PFSK-1 (cell line): ENCODE measurements around the gene TMEM30A.

Experiments used
- FOXP2 ChIP-seq: optimal IDR thresholded peaks from 2 replicates; pipeline ENCODE3; 2011; ENCODE audit warnings: borderline replicate concordance, control low read depth, inconsistent platforms; ENCODE audit not compliant: insufficient read depth; ENCODE audit errors: extremely low read length, extremely low read depth
- POLR2AphosphoS5 ChIP-seq: IDR thresholded peaks from 2 replicates; pipeline ENCODE4 v1.6.1; 2012; ENCODE audit warnings: low read depth, mild to moderate bottlenecking, control low read depth, low read length, moderate library complexity
- SIN3A ChIP-seq: IDR thresholded peaks from 2 replicates; pipeline ENCODE4 v1.6.1; 2012; ENCODE audit warnings: mild to moderate bottlenecking, low read length, moderate library complexity, borderline replicate concordance; ENCODE audit not compliant: insufficient read depth
- TAF1 ChIP-seq: IDR thresholded peaks from 2 replicates; pipeline ENCODE4 v1.6.1; 2012; ENCODE audit warnings: low read length, control low read depth, borderline replicate concordance; ENCODE audit not compliant: insufficient read depth
- TF ChIP-seq, protein P1 (sequence below), 2 experiments: IDR thresholded peaks; 2 replicates each; pipeline versions ENCODE4 v1.6.1 to v1.8.0; 2011 to 2012; ENCODE audit warnings: low read depth in 2 of 2, low read length in 2 of 2, control low read depth in 1 of 2, inconsistent platforms in 1 of 2, mild to moderate bottlenecking in 1 of 2, moderate library complexity in 1 of 2; ENCODE audit not compliant: insufficient read depth in 1 of 2

TMEM30A gene

DNA sequence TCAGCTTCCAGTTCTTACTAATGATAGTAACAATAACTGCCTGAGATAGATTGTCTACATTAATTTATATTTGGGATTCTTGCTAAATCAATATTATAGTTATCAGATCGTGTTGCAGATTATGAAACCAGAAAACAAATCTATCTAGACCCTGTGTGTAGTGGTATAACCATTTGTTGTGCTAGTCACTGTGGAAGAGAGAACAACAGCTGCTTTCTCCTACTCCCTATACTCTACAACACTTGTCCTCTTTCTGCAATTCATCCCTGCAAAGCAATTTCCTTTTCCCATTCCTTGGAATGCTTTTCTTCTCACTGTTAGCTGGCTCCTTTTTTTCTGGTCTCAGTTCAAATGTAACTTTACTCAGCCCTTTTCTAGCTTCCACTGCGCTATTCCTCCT is 49.3 kb downstream of the TMEM30A start:
- TF ChIP-seq FOXP2 = no peak
- TF ChIP-seq TAF1 = no peak
- TF ChIP-seq, protein P1, sequence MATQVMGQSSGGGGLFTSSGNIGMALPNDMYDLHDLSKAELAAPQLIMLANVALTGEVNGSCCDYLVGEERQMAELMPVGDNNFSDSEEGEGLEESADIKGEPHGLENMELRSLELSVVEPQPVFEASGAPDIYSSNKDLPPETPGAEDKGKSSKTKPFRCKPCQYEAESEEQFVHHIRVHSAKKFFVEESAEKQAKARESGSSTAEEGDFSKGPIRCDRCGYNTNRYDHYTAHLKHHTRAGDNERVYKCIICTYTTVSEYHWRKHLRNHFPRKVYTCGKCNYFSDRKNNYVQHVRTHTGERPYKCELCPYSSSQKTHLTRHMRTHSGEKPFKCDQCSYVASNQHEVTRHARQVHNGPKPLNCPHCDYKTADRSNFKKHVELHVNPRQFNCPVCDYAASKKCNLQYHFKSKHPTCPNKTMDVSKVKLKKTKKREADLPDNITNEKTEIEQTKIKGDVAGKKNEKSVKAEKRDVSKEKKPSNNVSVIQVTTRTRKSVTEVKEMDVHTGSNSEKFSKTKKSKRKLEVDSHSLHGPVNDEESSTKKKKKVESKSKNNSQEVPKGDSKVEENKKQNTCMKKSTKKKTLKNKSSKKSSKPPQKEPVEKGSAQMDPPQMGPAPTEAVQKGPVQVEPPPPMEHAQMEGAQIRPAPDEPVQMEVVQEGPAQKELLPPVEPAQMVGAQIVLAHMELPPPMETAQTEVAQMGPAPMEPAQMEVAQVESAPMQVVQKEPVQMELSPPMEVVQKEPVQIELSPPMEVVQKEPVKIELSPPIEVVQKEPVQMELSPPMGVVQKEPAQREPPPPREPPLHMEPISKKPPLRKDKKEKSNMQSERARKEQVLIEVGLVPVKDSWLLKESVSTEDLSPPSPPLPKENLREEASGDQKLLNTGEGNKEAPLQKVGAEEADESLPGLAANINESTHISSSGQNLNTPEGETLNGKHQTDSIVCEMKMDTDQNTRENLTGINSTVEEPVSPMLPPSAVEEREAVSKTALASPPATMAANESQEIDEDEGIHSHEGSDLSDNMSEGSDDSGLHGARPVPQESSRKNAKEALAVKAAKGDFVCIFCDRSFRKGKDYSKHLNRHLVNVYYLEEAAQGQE (IDR thresholded peaks at IDR 0.05; ENCODE audit: insufficient read depth in 1 of 2, low read depth in 2 of 2, low read length in 2 of 2) = no peak
- no peak for TF ChIP-seq POLR2AphosphoS5
- no peak for TF ChIP-seq SIN3A

DNA sequence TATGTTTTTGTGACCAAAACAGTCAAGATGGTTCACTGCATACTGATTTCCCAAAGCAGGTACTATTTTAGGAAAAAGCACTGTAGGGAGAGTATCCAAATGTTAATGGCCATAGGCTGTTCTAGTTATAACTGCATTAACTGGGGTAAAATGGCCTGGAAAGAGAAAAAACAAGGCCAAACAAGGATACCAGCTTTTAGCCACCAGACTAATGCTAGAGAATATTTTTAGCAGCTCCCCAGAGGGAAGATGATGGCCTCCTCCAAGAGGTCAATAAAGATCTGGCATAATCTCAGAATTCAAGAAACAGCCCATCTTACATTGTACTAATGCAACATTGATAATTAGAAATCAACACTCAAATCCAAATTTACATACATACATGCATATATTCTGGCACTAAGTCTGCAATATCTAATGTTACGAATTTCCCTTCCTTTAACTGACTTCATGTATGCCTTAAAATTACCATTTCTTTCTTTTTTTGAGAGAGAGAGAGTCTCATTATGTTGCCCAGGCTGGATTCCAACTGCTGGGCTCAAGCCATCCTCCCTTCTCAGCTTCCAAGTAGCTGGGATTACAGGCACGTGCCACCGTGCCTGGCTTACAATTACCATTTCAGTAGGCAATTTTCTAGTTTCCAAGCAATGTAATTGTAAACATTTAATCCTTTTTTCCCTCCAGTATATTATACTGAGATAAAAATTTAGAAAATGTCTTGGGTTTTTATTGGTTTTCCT is 50.3 kb downstream of the TMEM30A start:
- TF ChIP-seq FOXP2 (no peak), TAF1 (no peak)

DNA sequence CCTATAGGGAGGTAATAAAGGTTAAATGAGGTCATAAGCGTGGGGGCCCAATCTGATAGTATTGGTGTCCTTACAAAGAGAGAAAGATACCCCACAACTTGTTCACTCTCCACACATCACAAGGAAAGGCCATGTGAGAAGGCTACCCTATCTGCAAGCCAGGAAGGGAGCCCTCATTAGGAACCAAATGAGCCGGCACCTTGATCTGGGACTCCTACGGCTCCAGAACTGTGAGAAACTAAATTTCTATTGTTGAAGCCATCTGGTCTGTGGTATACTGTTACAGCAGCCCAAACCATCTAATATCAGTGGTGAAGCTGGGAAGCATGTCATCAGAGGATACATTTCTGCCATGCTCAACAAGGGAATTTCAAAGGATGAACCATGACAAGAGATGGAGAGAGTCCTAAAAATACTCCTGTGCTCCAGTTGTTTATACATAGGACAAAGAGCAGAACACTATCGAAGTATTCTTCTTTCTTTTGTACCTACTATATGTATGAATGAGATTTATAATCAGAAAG is 51.4 kb downstream of the TMEM30A start:
- TF ChIP-seq TAF1 = no peak
- TF ChIP-seq SIN3A = no peak
- no peak for TF ChIP-seq POLR2AphosphoS5

DNA sequence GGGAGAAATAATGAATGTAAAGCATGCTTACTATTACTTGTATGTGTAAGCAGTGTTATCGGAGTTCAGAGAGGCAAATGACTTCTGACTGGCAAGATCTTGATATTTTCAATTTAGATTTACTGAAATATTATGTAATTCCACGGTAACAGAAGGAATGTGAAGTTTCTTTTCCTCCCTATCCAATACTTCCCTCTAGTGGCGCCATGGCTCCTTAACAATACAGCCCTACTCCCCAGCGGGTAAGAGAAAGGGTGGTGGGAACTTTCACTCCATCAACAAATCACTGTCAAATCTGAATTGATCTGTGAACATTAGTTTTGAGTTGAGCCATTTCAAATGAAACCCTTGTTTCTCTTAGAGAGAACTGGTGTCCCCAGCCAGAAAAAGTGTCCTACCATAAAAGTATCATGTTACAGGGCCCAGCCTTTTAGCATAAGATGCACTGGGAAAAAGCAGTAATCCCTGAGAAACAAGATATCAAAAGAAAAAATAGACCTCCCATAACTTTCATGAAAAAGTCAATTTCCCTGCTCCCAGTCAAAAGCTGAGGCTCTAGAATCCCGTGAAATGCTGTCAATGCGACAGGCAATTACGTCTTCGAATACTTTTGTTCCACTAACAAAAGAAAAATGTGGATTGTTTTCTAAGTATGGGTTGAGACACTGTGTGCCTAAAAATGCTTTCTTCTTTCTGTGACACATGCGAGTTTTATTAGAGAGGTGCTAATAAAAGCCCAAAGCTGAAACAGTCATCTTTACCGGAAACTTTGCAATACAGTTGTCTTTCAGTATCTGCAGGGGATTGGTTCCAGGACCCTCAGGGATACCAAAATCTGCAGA is 53.9 kb downstream of the TMEM30A start:
- TF ChIP-seq SIN3A (no peak), FOXP2 (no peak), POLR2AphosphoS5 (no peak), TAF1 (no peak)
- TF ChIP-seq, protein P1 (IDR thresholded peaks at IDR 0.05; ENCODE audit: insufficient read depth in 1 of 2, low read depth in 2 of 2, low read length in 2 of 2) = no peak

DNA sequence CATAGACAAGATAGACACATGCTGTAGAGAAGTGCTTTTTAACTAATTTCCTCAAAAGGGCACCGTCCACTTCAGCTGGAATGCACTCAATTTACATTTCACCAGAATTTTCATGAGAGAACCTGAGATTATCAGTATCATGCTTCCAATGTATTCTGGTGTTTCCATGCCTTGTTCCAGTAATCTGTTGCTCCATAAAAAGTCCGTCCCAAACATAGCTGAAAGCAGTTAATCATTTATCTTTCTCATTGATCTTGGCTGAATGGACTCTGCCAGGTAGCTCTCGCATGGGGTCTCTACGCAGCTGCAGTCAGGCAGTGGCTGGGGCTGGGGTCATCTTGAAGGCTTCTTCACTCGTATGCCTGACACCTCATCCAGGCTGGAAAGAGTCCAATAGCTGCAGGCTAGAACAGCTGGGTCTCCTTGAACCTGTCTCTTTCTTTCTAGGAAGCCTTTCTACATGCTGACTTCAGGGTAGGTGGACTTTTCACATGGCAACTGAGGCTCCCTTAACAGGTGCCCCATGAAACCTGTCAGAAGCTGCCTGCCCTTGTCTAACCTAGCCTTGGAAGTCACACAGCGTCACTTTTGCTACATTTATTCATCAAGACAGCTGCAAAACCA is 60.2 kb downstream of the TMEM30A start:
- TF ChIP-seq, protein P1 (IDR thresholded peaks at IDR 0.05; ENCODE audit: insufficient read depth in 1 of 2, low read depth in 2 of 2, low read length in 2 of 2) = no peak
- TF ChIP-seq FOXP2 = no peak
- no peak for TF ChIP-seq SIN3A
- TF ChIP-seq POLR2AphosphoS5 = no peak
- TF ChIP-seq TAF1 = no peak
